GM21423 (cell line): ENCODE measurements around the gene RPL18.
"Not testable (repeated sequence)": the region's sequence is repeated elsewhere in the genome, so short reads cannot be mapped to it uniquely, and the experiment has no call there.

Source experiments
- ATAC-seq: cut with Tn5 transposase; IDR thresholded peaks from one replicate; pipeline ENCODE4 v1.9.1; 2021; ENCODE audit warnings: mild to moderate bottlenecking, moderate library complexity; ENCODE audit not compliant: unreplicated experiment

RPL18 gene

DNA sequence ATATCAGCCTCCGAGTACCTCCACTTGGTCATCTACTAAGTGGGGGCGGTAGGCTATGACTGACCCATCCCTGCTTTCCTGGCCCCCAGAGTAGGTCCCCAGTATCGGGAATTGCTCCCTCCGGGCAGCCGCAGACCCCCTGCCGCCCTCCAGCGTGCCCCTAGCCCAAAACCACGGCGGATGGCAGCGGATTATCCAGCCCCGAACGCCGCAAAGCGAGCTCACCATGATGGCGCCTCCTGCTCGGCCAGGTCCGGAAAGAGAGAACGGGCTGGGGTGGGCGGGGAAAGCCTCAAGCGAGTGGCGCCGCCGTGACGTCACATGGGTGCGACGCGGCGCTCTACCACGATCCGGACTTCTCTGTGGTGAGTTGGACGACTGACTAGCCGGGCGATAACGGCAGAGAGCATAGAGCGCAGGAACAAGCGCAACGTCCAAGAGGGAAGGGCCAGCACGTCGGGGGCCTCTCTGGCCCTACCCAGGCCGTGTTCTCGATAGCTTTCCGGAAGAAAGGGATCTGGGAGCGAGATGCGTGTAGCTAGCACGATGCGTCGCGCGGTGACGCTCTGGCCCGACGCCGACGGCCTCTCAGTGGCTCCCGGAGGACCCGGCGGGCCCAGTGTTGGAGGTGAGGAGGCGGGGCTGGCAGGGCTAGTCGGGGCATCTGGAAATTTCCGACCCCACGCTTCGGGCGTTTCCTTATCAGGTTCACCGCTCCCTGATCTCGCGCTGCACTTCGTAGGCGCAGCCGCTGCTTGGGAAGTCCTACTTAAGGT is at the start of gene RPL18, which contains the start of gene SPHK2:
Gene RPL18, minus strand, starts transcription at position 263 of the 776 bp plus-strand sequence. Its CDS starts 35 bp downstream, at position 228.
Gene SPHK2, plus strand, starts transcription at position 591 of the 776 bp plus-strand sequence. CDS start 1,009 bp downstream, outside the sequence.
- peak; percentile 82 for ATAC-seq

DNA sequence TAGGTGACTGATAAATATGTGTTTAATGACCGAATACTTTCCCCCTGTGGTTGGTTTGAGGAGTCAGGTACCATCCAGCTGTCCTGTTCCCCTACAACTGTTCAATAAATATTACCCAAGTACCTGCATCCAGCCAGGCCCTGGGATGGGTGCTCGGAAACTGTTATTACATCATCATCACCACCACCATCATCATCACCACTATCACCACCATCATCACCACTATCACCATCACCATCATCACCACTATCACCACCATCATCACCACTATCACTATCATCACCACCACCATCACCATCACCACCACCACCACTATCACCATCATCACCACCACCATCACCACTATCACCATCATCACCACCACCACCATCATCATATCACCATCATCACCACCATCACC is 49.8 kb upstream of the RPL18 start:
- no peak for ATAC-seq

DNA sequence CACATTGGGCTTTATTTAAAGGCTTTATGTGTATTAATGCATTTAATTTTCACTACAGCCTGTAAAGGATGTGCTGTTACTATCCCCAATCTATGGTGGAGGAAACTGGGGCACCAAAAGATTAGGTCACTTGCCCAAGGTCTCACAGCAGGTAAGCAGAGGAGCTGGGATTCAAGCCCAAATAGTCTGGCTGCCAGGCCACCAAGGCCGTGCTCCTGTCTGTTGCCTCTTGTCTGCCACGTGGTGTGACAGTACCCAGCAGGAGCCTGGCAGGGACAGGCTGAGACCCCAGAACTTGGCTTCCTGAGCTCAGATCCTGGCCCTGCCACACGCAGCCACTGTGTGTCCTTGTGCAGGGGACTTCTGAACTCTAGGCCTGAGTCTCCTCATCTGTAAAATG is 49.4 kb upstream of the RPL18 start:
- no peak for ATAC-seq

DNA sequence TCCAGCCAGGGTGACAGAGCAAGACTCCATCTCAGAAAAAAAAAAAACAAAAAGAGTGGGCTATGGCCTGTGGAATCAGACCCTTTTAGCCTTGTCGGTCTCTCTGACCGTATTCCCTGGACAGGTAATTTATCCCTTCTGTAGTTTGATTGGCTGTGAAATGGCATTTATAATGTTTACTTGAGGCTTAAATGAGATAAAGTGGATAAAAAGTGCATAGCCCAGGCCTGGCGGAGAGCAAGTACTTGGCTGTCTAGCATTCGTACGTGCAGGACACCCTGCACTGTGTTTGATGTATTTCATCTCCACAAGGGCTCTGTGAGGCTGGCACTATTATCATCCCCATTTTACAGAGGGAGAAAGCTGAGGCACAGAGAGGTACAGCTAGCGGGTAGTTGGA is 46.8 kb upstream of the RPL18 start:
- no peak for ATAC-seq

DNA sequence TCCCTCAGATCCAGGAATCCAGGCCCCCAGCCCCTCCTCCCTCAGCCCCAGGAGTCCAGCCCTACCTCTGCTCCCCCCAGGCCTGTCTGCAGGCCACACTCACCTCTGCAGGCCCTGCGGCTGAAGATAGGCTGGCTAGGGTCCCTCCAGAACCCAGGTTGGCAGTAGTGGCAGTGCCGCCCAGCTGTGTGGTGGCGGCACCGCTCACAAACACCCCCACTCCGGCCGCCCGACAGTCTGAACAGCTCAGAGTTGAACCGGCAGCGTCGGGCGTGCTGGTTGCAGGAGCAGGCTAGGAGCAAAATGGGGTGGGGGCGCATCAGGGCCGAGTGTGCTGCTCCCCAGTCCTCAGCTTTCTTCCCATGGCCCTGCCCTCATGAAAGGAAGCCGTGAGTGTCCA is 45.5 kb upstream of the RPL18 start:
- ATAC-seq: no peak

DNA sequence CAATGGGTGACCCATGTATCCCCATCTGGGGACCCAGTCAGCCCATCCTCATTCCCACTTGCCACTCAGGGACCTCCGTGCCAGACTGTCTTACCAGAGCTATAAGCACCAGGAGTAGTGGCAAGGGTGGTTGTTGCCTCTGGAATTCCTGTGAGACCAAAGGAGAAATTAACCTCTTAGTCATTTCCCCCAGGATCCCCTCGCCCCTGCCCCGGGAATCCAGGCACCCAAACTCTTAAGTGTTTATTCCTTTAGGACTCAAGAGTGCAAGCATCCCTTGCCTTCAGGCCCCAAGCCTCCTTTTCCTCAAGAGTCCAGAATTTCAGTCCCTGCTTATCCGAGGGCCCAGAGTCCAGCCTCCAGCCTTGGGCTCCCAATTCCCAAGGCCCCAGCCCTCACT is 44.7 kb upstream of the RPL18 start:
- no peak for ATAC-seq

DNA sequence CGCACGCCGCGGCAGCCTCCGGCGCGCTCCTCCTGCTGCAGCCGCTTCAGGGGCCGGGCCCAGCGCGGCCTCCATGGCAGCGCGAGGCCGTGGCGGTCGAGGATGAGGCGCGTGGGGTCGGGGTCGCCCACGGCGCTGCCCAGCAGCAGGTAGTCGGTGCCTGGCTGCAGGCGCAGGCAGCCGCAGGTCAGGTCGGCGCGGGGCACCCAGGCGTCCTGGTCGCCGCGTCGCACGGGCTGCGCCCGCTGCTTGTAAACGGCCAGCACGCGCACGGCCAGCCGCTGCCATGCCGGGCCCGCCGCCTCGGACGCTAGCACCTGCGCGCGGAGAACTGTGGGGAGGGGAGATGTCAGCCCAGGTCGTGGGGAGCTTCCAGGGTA is 42.7 kb upstream of the RPL18 start:
- ATAC-seq: no peak

DNA sequence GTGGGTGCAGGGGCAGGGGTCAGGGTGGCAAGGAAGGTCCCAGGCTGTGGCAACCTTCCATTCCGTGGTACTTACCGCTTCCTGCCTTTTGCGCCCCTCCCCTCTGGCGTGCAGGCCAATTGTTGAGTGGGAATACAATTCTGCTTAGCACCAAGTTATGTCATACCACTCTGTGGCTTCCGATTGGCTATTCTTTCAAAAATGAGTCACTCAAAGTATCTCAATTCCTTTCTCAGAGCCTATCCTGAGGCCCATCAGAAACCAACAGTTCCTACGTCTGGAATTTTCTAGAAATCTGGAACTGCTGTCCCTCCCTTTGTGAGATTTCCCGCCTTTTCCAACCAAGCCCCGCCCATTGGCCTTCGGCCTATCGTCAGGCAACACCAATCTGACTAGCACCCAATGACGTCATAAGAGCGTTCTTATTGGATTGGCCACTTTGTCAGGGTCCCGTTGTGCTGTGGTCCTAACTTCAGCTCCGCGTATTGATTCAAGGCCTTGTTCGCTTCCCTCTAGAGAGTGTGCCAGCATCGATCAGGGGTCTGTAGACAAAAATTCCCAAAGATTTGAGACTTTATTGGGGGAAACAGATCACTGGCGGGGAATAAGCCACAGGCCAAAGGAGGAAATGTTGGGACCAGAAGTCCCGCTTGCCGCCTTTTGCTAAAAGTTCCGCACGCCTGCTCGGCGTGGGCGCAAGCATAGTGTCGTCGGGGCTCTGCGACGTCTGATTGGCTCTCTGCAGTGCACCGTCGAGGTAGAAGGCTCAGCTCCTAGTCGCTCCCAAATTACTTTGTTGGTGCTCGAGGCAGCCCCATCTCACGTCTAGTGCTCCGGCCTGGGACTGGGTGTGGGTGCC is 42.1 kb upstream of the RPL18 start:
- peak; percentile 81 for ATAC-seq

DNA sequence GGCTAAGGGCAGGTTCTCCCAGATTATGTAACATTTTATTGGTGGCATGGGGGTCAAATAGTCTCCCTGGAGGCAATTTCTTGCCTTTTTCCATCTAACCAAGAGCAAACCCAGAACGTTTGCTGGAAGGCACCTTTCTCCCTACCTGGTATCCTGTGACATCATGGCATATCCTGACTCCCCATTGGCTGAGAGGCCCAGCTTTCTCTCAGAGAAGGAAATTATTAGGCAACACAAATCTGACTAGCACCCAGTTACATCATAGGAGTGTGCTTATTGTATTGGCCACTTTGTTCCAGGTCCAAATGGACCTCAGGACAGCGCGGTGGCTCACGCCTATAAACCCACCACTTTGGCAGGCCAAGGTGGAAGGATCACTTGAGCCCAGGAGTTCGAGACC is 40.8 kb upstream of the RPL18 start:
- no peak for ATAC-seq

DNA sequence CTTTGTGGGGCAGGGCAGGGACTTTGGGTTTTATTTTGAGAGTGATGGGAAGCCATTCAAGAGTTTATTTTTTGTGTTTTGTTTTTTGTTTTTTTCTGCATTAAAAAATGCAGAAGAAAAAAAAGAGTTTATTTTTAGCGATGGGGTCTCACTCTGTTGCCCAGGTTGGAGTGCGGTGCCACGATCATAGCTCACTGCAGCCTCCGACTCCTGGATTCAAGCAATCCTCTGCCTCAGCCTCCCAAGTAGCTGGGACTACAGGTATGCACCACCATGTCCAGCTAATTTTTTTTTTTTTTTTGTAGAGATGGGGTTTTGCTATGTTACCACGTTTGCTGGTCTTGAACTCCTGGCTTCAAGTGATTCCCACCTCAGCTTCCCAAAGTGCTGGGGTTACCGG is 39.5 kb upstream of the RPL18 start:
- no peak for ATAC-seq

DNA sequence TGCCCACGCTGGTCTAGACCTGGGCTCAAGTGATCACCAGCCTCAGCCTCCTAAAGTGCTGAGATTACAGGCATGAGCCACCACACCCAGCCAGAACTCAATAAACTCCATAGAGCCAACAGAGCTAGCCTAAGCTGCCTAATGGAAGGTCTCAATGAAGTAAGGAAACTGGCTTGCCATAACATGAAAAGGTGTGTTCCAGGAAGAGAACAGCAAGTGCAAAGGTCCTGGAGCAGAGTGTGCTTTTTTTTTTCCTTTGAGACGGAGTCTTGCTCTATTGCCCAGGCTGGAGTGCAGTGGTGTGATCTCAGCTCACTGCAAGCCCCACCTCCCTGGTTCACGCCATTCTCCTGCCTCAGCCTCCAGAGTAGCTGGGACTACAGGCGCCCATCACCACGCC is 38.9 kb upstream of the RPL18 start:
- not testable (repeated sequence) for ATAC-seq

DNA sequence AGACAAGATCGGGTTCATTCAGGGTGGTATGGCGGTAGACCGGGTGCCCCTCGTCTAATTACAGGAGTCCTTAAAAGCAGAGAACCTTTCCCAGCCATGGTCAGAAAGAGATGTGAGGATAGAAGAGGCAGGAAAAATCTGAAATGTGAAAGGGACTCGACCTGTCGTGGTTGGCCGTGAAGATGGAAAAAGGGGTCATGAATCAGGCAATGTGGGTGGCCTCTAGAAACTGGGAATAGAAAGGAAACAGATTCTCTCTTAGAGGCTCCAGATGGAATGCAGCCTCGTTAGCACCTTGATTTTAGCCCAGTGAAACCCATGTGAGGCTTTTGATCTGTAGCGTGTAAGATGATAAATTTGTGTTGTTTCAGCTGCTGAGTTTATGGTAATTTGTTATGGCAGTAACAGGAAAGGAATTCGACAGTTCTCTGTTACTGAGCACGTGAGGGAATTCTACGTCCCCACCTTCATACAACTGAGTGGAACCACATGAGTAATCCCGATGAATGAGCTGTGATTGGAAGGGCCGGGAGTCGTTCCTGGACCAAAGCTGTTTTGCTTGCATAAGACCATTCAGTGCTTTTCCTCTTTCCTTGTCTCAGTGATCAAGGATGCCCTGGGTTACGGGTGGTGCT is 38.0 kb upstream of the RPL18 start:
- ATAC-seq: no peak

DNA sequence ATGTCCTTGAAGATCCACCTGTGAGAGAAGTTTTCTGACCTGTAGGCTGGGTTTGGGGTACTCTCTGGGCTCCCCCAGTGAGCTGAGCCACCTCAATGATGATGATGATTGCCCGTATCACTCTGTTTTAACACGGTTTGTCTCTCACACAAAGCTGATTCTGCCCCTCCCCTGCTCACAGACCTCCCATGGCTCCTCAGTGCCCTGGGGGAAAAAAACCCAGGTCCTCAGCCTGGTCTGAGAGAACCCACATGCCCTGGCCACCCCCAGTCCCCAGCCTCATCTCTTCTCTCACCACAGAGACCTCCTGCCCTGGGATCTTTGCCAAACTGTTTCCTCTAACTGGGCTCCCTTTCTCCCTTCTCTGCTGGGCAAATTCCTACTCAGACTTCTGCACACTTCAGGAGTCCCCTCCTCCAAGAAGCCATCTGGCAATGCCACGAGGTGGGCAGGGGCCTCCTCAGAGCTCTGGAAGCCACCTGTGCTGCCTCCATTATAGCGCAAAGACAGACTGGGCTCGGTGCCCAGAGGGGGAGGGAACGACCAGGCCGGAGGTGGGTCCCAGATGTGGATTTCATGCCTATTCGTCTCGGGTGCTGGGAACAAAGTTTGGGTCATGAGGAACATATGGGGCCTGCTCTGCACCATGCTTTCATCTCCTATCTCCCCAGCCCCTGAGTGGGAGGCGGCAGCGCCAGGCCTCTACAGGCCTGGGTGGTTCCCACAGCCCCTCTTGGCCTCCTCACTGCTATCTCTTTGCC is 35.5 kb upstream of the RPL18 start:
- ATAC-seq: no peak

DNA sequence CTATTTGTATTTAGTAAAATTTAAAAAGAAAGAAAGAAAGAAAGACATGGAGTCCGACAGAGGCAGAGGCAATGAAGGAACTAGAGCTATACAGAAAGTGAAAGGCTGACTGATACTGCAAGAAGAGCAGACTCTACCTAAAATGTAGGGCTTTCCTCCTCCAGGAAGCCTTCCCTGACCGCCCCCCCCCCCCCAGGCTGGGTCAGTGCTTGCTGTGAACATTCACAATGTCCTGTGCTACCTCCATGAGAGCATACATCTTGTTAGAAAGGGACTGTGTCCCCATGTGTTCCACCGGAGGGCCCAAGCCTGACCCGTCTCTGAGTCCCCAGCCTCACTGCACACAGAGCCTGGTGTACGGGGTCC is 32.7 kb upstream of the RPL18 start:
- ATAC-seq: no peak

DNA sequence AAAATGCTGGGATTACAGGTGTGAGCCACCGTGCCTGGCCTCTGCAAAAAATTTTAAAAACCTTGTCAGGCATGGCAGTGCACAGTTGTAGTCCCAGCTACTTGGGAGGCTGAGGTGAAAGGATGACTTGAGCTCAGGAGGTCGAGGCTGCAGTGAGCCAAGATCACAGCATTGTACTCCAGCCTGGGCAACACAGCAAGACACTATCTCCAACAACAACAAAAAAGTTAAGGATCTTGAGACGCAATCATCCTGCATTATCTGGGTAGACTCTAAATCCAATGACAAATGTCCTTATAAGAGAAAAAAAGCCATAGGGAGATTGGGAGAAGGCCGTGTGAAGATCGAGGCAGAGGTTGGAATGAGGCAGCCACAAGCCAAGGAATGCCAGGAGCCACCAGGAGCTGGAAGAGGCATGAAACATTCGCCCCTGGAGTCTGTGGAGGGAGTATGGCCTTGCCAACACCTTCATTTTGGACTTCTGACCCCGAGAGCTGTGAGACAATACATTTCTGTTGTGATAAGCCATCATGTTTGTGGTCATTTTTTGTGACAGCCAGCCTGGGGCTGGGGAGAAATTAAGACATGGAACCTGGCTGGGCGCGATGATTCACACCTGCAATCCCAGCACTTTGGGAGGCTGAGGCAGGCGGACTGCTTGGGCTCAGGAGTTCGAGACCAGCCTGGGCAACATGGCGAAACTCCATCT is 32.1 kb upstream of the RPL18 start:
- no peak for ATAC-seq

DNA sequence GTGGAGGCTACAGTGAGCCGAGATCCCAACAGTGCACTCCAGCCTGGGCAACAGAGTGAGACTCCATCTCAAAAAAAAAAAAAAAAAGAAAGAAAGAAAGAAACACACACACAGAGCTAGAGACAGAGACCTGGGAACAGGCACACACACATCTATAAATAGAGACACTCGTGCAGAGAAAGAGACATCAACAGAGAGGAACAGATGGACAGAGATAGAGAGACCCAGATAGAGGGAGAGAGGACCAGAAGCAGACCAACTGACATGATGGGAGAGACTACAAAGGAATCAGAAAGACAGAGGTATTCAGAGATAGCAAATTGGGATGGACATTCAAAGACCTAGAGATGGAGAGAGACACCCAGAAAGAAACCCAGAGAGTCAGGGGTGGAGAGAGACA is 29.2 kb upstream of the RPL18 start:
- no peak for ATAC-seq

DNA sequence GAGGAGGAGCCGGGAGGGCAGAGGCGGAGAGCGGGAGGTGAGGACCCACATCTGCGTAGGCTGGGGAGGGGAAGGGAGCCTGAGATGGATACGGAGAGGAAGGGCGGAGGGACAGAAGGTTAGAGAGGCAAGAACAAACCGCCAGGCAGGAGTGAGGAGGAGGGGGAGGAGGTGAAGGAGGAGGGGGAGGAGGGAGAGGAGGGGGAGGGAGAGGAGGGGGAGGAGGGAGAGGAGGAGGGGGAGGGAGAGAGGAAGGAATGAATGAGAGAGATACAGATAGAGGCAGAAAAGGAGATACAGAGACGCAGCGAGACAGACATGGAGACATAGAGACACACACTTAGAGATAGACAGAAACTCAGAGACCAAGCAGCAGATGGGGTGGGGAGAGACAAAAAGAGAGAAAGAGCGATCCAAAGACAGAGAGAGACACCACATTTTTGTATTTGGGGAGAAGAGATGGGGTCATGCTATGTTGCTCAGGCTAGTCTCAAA is 27.8 kb upstream of the RPL18 start:
- ATAC-seq: no peak

DNA sequence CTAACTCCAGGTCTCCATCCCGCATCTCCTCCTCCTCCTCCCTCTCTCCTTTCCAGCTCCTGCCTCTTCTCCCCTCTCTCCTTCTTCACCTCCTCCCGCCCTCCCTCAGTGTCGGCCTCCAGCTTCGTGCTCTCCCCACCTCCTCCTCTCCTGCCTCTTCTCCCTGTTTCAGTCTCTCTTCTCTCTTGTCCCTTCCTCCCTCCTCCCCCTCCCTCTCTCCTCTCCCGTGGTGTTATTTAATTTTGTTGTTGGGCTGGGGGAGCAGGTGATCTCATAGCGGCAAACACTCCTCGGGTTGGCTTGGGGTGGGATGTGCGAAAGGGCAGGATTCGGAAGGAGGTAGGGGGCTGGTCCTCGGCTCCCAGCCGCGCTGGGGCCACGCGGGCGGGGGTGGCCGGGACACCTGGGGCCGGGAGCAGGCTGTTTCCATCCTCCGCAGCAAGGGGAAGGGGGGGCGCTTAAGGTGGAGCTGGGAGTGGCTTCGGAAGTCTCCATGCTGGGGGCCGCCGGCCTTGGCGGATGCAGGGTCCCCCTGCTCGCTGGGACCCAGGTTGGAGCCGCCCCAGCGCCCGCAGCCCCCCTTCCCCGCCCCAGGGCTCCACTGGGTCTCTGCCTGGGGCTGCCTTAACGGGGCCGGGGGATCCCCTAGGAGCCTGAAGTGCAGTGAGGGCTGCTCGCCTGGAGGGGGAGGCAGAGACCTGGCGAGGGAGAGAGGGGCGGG is 27.2 kb upstream of the RPL18 start, which contains the start of gene CA11:
Gene CA11, minus strand, starts transcription at position 187 of the 721 bp plus-strand sequence. CDS start 555 bp downstream, outside the sequence.
- ATAC-seq: peak; percentile 80

DNA sequence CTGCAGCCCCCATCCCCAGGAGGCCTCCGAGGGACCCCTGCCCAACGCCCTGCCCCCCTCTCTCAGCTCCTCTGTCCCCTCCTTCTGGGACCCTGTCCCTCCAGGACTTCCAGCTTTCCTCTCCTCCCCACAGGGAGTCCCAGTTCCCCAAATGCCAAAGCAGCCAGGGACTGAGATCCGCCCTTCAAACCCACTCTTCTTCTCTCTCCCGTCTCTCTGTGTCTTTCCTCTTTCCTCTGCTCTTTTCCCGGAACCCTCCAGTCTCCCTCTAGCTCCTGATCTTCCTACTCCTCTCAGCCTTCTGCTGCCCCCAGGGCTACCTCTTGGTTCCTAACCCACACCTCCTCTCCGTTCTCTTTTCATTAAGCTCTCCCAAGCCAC is 26.6 kb upstream of the RPL18 start:
- ATAC-seq: no peak
